Lung (tissue), 12 donors: ENCODE results near the gene IL2RG. TPM values are rescaled to one million over a fixed set of nuclear protein-coding genes. Genes with fewer than 3 reads are reported as not detected.

Experiments
- ATAC-seq: fragments of 200-7000 bp; cut with Tn5 transposase; one replicate; pipeline ENCODE4 v1.9.1; 2020; ENCODE audit warnings: moderate number of reproducible peaks; ENCODE audit not compliant: insufficient read depth, low FRiP score
- DNase-seq, 3 donors: peaks; one replicate each; pipeline ENCODE4 v3.0.0-alpha.2; 2013 to 2017
- H3K27ac ChIP-seq, 2 donors: one replicate each; pipeline ENCODE4 v1.5.1; 2013; ENCODE audit warnings: mild to moderate bottlenecking in 2 of 2, moderate library complexity in 2 of 2, control low read depth in 1 of 2, inconsistent platforms in 1 of 2, low read depth in 1 of 2, low read length in 1 of 2
- H3K27me3 ChIP-seq, 3 donors: one replicate each; pipeline ENCODE4 v1.5.1; 2013; ENCODE audit warnings: low read length in 2 of 3; ENCODE audit not compliant: control insufficient read depth in 3 of 3, insufficient read depth in 3 of 3
- H3K36me3 ChIP-seq, 4 donors: one replicate each; pipeline ENCODE4 v1.5.1; 2013; ENCODE audit warnings: low read length in 4 of 4, mild to moderate bottlenecking in 1 of 4, moderate library complexity in 1 of 4; ENCODE audit not compliant: control insufficient read depth in 4 of 4, insufficient read depth in 4 of 4
- H3K4me1 ChIP-seq, 5 donors: one replicate each; pipeline ENCODE4 v1.5.1; 2013; ENCODE audit warnings: low read length in 5 of 5, mild to moderate bottlenecking in 2 of 5, moderate library complexity in 1 of 5; ENCODE audit not compliant: control insufficient read depth in 5 of 5, insufficient read depth in 5 of 5
- H3K4me3 ChIP-seq: one replicate; pipeline ENCODE4 v1.5.1; 2013; ENCODE audit warnings: mild to moderate bottlenecking, control low read depth, moderate library complexity
- H3K9ac ChIP-seq, 2 donors: one replicate each; pipeline ENCODE4 v1.5.1; 2013; ENCODE audit warnings: low read length in 2 of 2, control low read depth in 1 of 2; ENCODE audit not compliant: insufficient read depth in 1 of 2
- H3K9me3 ChIP-seq, 4 donors: one replicate each; pipeline ENCODE4 v1.5.1; 2013; ENCODE audit warnings: low read length in 3 of 4, mild to moderate bottlenecking in 1 of 4, moderate library complexity in 1 of 4; ENCODE audit not compliant: control insufficient read depth in 4 of 4, insufficient read depth in 3 of 4
- WGBS, 2 donors: extraction: QIAGEN DNeasy Blood & Tissue Kit; methylation state at CpG; one replicate each; pipeline ENCODE4 v1.1.7; 2013; 5-methylcytosine and 5-hydroxymethylcytosine counted together
- polyA plus RNA-seq, 2 donors: library from polyadenylated mRNA; stranded (reverse); fragments of 200-250 nt; gene quantifications; one replicate each; pipeline ENCODE4 v1.2.1, GENCODE V29; 2013
- total RNA-seq, 2 donors: library from RNA; depleted of rRNA in 1 of 2; stranded (reverse); fragments of >200 nt in 1 of 2; gene quantifications; one replicate each; pipeline ENCODE4 v1.2.1, GENCODE V29; 2014 to 2021
- TF ChIP-seq, protein P1 (sequence below): IDR thresholded peaks from 2 replicates; pipeline ENCODE4 v1.5.1; 2012; ENCODE audit warnings: mild to moderate bottlenecking; ENCODE audit errors: control extremely low read depth, extremely low read depth
- donor health status: control.
- donor health status: control.
- donor health status: Bipolar disorder and iron deficiency.
- donor health status: healthy.
- donor health status: DM: yes; HTN: yes; CAD: no.

Gene IL2RG
- total and polyA plus RNA-seq, 4 donors = 13.5 to 136 (median 19.9) TPM

DNA sequence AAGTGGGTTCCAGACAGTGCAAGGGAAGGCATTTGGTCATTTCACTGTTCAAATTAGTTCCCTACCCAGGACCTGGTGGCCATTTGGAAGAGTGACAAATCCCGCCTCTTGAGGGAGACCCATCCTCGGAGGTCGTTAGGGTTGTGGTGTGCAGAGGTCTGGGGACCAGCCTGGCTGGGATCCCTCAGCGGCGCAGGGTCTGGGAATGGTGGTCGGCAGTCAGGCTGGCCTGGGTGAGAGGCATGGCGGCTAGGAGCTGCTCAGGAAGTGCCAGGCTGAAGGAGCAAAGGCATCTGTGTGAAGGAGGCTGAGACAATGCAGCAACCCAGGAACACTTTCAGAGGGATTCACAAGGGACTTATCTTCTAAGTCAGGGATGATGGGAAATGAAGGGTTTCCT lies 40.0 kb upstream of the IL2RG start:
- H3K9ac ChIP-seq = no peak overlapping the region
- no peaks in the 10 kb centered on the region for H3K27me3 ChIP-seq
- no peak for ATAC-seq
- peaks cover 0 to 5% (median 0%) of the 10 kb centered on the region in 4 donors for H3K36me3 ChIP-seq
- H3K4me1 ChIP-seq = peaks cover 0 to 8% (median 0%) of the 10 kb centered on the region in 5 donors
- H3K27ac ChIP-seq = no peak overlapping the region
- TF ChIP-seq, protein P1, sequence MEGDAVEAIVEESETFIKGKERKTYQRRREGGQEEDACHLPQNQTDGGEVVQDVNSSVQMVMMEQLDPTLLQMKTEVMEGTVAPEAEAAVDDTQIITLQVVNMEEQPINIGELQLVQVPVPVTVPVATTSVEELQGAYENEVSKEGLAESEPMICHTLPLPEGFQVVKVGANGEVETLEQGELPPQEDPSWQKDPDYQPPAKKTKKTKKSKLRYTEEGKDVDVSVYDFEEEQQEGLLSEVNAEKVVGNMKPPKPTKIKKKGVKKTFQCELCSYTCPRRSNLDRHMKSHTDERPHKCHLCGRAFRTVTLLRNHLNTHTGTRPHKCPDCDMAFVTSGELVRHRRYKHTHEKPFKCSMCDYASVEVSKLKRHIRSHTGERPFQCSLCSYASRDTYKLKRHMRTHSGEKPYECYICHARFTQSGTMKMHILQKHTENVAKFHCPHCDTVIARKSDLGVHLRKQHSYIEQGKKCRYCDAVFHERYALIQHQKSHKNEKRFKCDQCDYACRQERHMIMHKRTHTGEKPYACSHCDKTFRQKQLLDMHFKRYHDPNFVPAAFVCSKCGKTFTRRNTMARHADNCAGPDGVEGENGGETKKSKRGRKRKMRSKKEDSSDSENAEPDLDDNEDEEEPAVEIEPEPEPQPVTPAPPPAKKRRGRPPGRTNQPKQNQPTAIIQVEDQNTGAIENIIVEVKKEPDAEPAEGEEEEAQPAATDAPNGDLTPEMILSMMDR = no peak
- H3K9me3 ChIP-seq = no peaks in the 10 kb centered on the region
- 74 to 87% methylated on average over 7 of the region's 7 CpGs for WGBS, 2 donors
- no peak for DNase-seq
- no peak overlapping the region for H3K4me3 ChIP-seq

DNA sequence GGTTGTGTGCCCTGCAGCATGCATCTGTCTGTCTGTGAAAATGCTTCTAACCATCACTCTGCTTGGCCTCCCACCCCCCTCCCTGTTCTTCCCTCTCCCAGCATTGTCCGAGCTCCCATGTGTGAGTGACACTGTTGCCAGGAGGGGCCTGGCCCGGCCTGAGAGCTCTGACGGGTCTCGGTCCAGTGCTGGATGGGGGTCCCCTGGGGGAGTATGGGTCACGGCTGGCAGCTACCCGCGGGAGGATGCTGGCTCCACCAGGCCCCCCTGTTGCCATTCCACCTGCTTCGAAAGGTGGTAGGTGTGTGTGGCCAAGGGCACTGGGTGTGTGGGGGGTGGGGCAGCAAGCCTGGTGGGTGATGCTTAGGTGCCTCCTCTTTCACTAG lies 36.9 kb upstream of the IL2RG start:
- no peak overlapping the region for H3K4me3 ChIP-seq
- DNase-seq (no peak), ATAC-seq (no peak)
- 81 to 89% methylated on average over 8 of the region's 8 CpGs for WGBS, 2 donors
- no peaks in the 10 kb centered on the region for H3K27me3 ChIP-seq
- H3K9ac ChIP-seq = no peak overlapping the region
- TF ChIP-seq, protein P1 = no peak
- H3K27ac ChIP-seq = no peak overlapping the region
- H3K36me3 ChIP-seq = no peaks in the 10 kb centered on the region
- H3K4me1 ChIP-seq = peaks cover 0 to 8% (median 5%) of the 10 kb centered on the region in 5 donors
- H3K9me3 ChIP-seq = no peaks in the 10 kb centered on the region

DNA sequence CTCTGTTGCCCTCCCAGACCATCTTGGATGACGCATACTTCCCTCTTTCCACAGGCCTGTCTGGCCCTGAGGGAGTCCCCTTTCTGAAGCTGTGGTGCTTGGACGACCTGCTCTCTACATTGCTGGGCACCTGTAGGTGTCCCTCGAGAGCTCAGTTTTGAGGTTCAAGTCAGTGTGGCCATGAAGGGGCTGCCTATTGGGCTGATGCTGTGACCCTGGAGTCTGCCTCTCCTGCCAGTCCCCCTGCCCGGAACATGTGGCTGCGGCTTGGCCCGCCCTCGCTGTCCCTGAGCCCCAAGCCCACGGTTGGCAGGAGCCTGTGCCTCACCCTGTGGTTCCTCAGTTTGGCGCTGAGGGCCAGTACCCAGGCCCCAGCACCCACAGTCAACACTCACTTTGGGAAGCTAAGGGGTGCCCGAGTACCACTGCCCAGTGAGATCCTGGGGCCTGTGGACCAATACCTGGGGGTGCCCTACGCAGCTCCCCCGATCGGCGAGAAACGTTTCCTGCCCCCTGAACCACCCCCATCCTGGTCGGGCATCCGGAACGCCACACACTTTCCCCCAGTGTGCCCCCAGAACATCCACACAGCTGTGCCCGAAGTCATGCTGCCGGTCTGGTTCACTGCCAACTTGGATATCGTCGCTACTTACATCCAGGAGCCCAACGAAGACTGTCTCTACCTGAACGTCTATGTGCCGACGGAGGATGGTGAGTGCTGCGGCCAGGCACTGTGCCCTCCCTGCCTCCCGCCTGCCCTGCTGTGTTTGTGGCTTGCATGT lies 36.3 kb upstream of the IL2RG start:
- TF ChIP-seq, protein P1 = no peak
- Histone ChIP-seq H3K27me3 (no peaks in the 10 kb centered on the region), H3K4me1 (peaks cover 0 to 8% (median 5%) of the 10 kb centered on the region in 5 donors), H3K4me3 (no peak overlapping the region), H3K36me3 (no peaks in the 10 kb centered on the region), H3K9ac (no peak overlapping the region), H3K27ac (no peak overlapping the region), H3K9me3 (no peaks in the 10 kb centered on the region)
- DNase-seq = no peak
- 82 to 89% methylated on average over 19 to 28 of the region's 28 CpGs for WGBS, 2 donors
- ATAC-seq = no peak

DNA sequence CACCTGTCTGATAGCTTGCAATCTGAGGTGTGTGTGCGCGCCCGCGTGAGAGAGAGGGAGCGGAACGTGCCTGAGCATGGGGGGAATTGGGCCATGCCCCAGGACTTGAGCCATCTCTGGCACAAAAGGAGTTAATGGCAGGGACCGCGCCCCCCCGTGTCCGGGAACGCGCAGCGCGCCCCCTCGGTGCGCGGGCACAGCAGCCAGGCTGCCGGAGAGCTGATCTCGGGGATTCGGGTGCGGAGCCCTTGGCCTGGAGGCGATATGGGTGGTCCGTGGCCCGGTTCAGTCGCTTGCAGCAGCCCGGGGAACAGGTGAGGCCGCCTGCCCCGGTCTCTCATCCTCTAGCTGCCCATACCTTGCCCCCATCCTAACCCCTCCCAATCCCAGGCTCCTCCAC lies 33.3 kb upstream of the IL2RG start, which contains the start of gene NLGN3:
Gene NLGN3 (plus strand): TSS at position 191 of the 400 bp plus-strand sequence. CDS start 2,909 bp downstream, outside the sequence.
- no peaks in the 10 kb centered on the region for H3K9me3 ChIP-seq
- no peak within 1 kb of the TSS for H3K27ac ChIP-seq
- ATAC-seq (no peak), DNase-seq (peak; percentile 36 to 53 (median 47))
- H3K27me3 ChIP-seq = no peaks in the 10 kb centered on the region
- H3K36me3 ChIP-seq = peaks cover 0 to 6% (median 3%) of the 10 kb centered on the region in 4 donors
- H3K4me3 ChIP-seq = no peak within 1 kb of the TSS
- 22 to 38% methylated on average over 16 to 28 of the region's 28 CpGs for WGBS, 2 donors
- peaks cover 0 to 8% (median 5%) of the 10 kb centered on the region in 5 donors for H3K4me1 ChIP-seq
- TF ChIP-seq, protein P1 = no peak
- H3K9ac ChIP-seq = no peak within 1 kb of the TSS
